ENCODE measurements around the gene UQCRQ.

UQCRQ gene

DNA sequence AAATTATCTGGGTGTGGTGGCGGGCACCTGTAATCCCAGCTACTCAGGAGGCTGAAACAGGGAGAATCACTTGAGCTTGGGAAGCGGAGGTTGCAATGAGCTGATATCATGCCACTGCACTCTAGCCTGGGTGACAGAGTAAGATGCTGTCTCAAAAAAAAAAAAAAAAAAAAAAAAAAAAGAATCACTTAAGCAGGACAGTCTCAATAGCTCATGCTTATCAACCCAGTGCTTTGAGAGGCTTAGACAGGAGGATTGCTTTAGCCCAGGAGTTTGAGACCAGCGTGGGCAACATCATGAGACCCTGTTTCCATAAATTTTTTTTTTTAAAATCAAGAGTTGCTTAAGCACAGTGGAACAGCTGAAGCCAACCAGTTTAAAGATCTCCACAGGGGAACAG, 49.6 kb downstream of the UQCRQ start:
- DNase-seq: no peak

Data from inflammatory macrophage treated with lipopolysaccharide for 4 hours (primary cell).